Right atrium auricular region (tissue), 2 donors: ENCODE measurements around the gene SLC6A16. TPM values are rescaled to one million over a fixed set of nuclear protein-coding genes. Genes with fewer than 3 reads are reported as not detected.

Experiments
- DNase-seq: peaks from one replicate; pipeline ENCODE4 v3.0.0-alpha.2; 2019; ENCODE audit warnings: low spot score
- H3K27ac ChIP-seq, 2 donors: fragments of 200-600 bp; sonication (generic); 1 replicate in 1 of 2; 2 replicates in 1 of 2; pipeline ENCODE4 v1.5.1; 2016 to 2019
- H3K27me3 ChIP-seq, 2 donors: fragments of 200-600 bp; sonication (generic); one replicate each; pipeline versions ENCODE4 v1.5.1 to v1.6.0; 2017 to 2019
- H3K36me3 ChIP-seq: fragments of 200-600 bp; sonication (generic); one replicate; pipeline ENCODE4 v1.5.1; 2016
- H3K4me1 ChIP-seq, 2 donors: fragments of 200-600 bp; sonication (generic); one replicate each; pipeline versions ENCODE4 v1.5.1 to v1.6.0; 2017 to 2019
- H3K4me3 ChIP-seq, 2 donors: fragments of 200-600 bp; sonication (generic); 1 replicate in 1 of 2; 2 replicates in 1 of 2; pipeline ENCODE4 v1.5.1; 2017 to 2019; ENCODE audit warnings: mild to moderate bottlenecking in 1 of 2, moderate library complexity in 1 of 2
- H3K9me3 ChIP-seq, 2 donors: fragments of 200-600 bp; sonication (generic); one replicate each; pipeline ENCODE4 v1.5.1; 2019
- CTCF ChIP-seq, 2 donors: fragments of 200-600 bp; sonication (generic); IDR thresholded peaks; one replicate each; pipeline ENCODE4 v1.5.1; 2019; ENCODE audit warnings: antibody characterized with exemption in 2 of 2
- total RNA-seq, 2 donors: library from RNA; depleted of rRNA; stranded (reverse); fragments of >200 nt; gene quantifications; one replicate each; pipeline ENCODE4 v1.1.0, GENCODE V29; 2016

The SLC6A16 gene
- total RNA-seq, 2 donors from 2014 or later: 0.56 to 0.90 TPM

- no peaks in the 10 kb centered on the region for H3K27me3 ChIP-seq
- no peak overlapping the region for H3K4me3 ChIP-seq
- H3K27ac ChIP-seq: no peak overlapping the region
- no peak for DNase-seq
- no peak for TF ChIP-seq CTCF (IDR thresholded peaks at IDR 0.05)
- no peaks in the 10 kb centered on the region for H3K4me1 ChIP-seq
- H3K36me3 ChIP-seq: peaks cover 66% of the 10 kb centered on the region
- H3K9me3 ChIP-seq: no peaks in the 10 kb centered on the region
These were observed 23.6 kb upstream of the SLC6A16 start for GRCh38 chr19:49348305-49349189.

GRCh38 chr19:49347835-49348234 is 22.8 kb upstream of the SLC6A16 start:
- DNase-seq: no peak
- Histone ChIP-seq H3K4me1 (no peaks in the 10 kb centered on the region), H3K4me3 (no peak overlapping the region), H3K36me3 (peaks cover 67% of the 10 kb centered on the region), H3K27ac (no peak overlapping the region), H3K9me3 (no peaks in the 10 kb centered on the region), H3K27me3 (no peaks in the 10 kb centered on the region)
- no peak for TF ChIP-seq CTCF (IDR thresholded peaks at IDR 0.05)

GRCh38 chr19:49347191-49347590 is 22.2 kb upstream of the SLC6A16 start:
- Histone ChIP-seq H3K27me3 (no peaks in the 10 kb centered on the region), H3K36me3 (peaks cover 74% of the 10 kb centered on the region), H3K4me3 (no peak overlapping the region), H3K27ac (no peak overlapping the region), H3K4me1 (no peaks in the 10 kb centered on the region), H3K9me3 (no peaks in the 10 kb centered on the region)
- DNase-seq: no peak
- TF ChIP-seq CTCF (IDR thresholded peaks at IDR 0.05): no peak

GRCh38 chr19:49344505-49345423 is 19.8 kb upstream of the SLC6A16 start:
- H3K4me1 ChIP-seq: peaks cover 0 to 17% of the 10 kb centered on the region in 2 donors
- no peaks in the 10 kb centered on the region for H3K9me3 ChIP-seq
- no peak for TF ChIP-seq CTCF (IDR thresholded peaks at IDR 0.05)
- H3K27me3 ChIP-seq: no peaks in the 10 kb centered on the region
- no peak for DNase-seq
- peaks cover 74% of the 10 kb centered on the region for H3K36me3 ChIP-seq
- H3K4me3 ChIP-seq: no peak overlapping the region
- no peak overlapping the region for H3K27ac ChIP-seq

- no peaks in the 10 kb centered on the region for H3K27me3 ChIP-seq
- DNase-seq: no peak
- H3K36me3 ChIP-seq: peaks cover 60% of the 10 kb centered on the region
- H3K4me1 ChIP-seq: peaks cover 5 to 32% of the 10 kb centered on the region in 2 donors
- no peaks in the 10 kb centered on the region for H3K9me3 ChIP-seq
- H3K4me3 ChIP-seq: no peak overlapping the region
- TF ChIP-seq CTCF (IDR thresholded peaks at IDR 0.05): no peak
- H3K27ac ChIP-seq: no peak overlapping the region
These were observed 18.1 kb upstream of the SLC6A16 start for GRCh38 chr19:49343123-49343522.
